Ishikawa (cell line): ENCODE data around the gene EMILIN2.

ENCODE experiments used
- CEBPB ChIP-seq: IDR thresholded peaks from 2 replicates; pipeline ENCODE4 v1.6.1; 2012
- CREB1 ChIP-seq: IDR thresholded peaks from 2 replicates; pipeline ENCODE4 v1.6.1; 2012; ENCODE audit warnings: low read depth
- EGR1 ChIP-seq: IDR thresholded peaks from 2 replicates; pipeline ENCODE4 v1.6.1; 2012
- EP300 ChIP-seq: IDR thresholded peaks from 2 replicates; pipeline ENCODE4 v1.6.1; 2012; ENCODE audit warnings: borderline replicate concordance
- FOXM1 ChIP-seq: IDR thresholded peaks from 2 replicates; pipeline ENCODE4 v1.6.1; 2012; ENCODE audit warnings: low read depth, borderline replicate concordance
- NFIC ChIP-seq: IDR thresholded peaks from 2 replicates; pipeline ENCODE4 v1.6.1; 2012
- RAD21 ChIP-seq: IDR thresholded peaks from 2 replicates; pipeline ENCODE4 v1.6.1; 2012; ENCODE audit warnings: low read depth
- TAF1 ChIP-seq: IDR thresholded peaks from 2 replicates; pipeline ENCODE4 v1.6.1; 2012; ENCODE audit warnings: low read depth, mild to moderate bottlenecking
- TCF12 ChIP-seq: IDR thresholded peaks from 2 replicates; pipeline ENCODE4 v1.6.1; 2012; ENCODE audit warnings: low read depth
- TEAD4 ChIP-seq: IDR thresholded peaks from 2 replicates; pipeline ENCODE4 v1.6.1; 2012
- USF1 ChIP-seq: IDR thresholded peaks from 2 replicates; pipeline ENCODE4 v1.6.1; 2012
- YY1 ChIP-seq: IDR thresholded peaks from 2 replicates; pipeline ENCODE4 v1.6.1; 2012; ENCODE audit warnings: low read depth
- ZBTB7A ChIP-seq: IDR thresholded peaks from 2 replicates; pipeline ENCODE4 v1.6.1; 2012; ENCODE audit warnings: low read depth
- TF ChIP-seq, protein P1 (sequence below): IDR thresholded peaks from 2 replicates; pipeline ENCODE4 v1.6.1; 2012
- TF ChIP-seq, protein P2 (sequence below): IDR thresholded peaks from 2 replicates; pipeline ENCODE4 v1.6.1; 2012; ENCODE audit warnings: low read depth, mild to moderate bottlenecking

EMILIN2 gene

DNA sequence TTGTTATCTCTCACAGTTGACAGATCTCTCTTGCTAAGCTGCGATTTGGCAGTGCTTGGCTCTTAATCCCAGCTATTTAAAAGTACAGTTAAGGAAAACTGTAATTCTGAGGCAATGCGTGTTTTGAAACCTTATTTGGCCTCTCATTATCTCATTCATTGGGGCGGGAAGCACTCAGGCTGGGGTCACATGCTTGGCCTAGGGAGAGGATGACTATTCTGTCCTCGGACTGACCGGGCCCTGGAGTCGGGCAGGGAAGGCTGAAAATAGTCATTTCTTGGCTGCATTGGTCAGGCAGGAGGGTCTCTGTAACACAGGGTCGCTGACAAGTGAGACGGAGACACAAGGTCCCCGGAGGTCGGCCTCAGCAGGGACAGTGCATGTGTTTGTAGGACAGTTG lies 20.2 kb upstream of the EMILIN2 start:
- TF ChIP-seq EP300 (no peak), NFIC (no peak), TCF12 (no peak), YY1 (no peak), FOXM1 (no peak), RAD21 (no peak), ZBTB7A (no peak), CEBPB (no peak), USF1 (no peak)
- TF ChIP-seq, protein P1, sequence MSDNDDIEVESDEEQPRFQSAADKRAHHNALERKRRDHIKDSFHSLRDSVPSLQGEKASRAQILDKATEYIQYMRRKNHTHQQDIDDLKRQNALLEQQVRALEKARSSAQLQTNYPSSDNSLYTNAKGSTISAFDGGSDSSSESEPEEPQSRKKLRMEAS, result no peak

DNA sequence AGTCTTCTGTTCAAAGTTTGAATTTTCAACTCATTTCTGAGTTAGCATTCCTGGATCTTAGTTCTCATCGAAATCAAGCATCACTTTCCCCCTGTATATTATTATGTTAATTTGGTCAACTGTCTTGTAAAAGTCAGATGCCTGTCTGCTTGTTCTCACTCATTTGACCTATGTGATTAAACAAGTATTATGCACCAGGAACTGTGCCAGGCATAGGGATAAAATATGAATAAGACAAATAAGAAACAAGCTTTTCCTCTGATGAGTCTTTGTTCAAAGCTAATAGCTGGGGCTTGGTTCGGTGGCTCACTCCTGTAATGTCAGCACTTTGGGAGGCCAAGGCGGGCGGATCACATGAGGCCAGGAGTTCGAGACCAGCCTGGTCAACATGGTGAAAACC lies 19.7 kb upstream of the EMILIN2 start:
- TF ChIP-seq TAF1 (no peak), EGR1 (no peak)

DNA sequence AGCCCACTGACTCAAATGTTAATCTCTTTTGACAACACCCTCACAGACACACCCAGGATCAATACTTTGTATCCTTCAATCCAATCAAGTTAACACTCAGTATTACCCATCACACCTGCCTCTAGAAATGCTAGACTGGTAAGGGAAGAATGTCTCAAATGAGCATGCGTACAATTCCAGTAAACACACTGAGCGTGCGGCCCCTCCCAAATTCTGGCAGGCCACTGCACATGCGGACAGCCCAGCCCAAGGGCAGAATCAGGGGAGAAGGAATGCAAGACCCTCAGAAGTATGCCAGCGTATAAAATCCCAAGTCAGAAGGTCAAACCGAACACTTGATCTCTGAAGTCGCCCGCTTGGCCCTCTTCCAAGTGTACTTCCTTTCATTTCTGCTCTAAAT lies 7.6 kb upstream of the EMILIN2 start:
- TF ChIP-seq RAD21 (no peak), EGR1 (no peak), CEBPB (no peak), YY1 (no peak), USF1 (no peak)
- TF ChIP-seq, protein P1, result no peak
- TF ChIP-seq, protein P2, sequence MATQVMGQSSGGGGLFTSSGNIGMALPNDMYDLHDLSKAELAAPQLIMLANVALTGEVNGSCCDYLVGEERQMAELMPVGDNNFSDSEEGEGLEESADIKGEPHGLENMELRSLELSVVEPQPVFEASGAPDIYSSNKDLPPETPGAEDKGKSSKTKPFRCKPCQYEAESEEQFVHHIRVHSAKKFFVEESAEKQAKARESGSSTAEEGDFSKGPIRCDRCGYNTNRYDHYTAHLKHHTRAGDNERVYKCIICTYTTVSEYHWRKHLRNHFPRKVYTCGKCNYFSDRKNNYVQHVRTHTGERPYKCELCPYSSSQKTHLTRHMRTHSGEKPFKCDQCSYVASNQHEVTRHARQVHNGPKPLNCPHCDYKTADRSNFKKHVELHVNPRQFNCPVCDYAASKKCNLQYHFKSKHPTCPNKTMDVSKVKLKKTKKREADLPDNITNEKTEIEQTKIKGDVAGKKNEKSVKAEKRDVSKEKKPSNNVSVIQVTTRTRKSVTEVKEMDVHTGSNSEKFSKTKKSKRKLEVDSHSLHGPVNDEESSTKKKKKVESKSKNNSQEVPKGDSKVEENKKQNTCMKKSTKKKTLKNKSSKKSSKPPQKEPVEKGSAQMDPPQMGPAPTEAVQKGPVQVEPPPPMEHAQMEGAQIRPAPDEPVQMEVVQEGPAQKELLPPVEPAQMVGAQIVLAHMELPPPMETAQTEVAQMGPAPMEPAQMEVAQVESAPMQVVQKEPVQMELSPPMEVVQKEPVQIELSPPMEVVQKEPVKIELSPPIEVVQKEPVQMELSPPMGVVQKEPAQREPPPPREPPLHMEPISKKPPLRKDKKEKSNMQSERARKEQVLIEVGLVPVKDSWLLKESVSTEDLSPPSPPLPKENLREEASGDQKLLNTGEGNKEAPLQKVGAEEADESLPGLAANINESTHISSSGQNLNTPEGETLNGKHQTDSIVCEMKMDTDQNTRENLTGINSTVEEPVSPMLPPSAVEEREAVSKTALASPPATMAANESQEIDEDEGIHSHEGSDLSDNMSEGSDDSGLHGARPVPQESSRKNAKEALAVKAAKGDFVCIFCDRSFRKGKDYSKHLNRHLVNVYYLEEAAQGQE, result no peak

GRCh38 chr18:2840521-2840920 lies 6.3 kb upstream of the EMILIN2 start:
- TF ChIP-seq TEAD4 (no peak), RAD21 (no peak), ZBTB7A (no peak)
- TF ChIP-seq, protein P1, result no peak

DNA sequence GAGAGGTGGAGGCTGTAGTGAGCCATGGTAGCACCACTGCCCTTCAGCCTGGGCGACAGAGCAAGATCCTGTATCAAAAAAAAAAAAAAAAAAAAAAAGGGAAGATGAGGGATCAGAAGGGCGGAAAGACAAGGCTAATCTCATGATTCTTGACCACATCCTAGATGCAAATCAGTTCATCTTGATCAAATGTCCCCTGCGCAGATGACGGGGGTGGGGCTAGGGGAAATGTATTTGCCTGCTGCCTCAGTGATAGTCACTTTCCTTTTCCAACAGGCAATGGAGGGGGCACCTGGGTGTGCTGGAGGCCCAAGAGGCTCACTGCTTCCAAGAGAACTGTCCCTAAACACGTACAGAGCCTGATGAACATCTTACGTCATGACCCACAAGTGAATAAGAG lies 3.7 kb upstream of the EMILIN2 start:
- TF ChIP-seq CREB1 (no peak), FOXM1 (no peak), TEAD4 (no peak), CEBPB (no peak), ZBTB7A (no peak), USF1 (no peak), NFIC (no peak), EP300 (no peak)

- no peak for TF ChIP-seq TCF12
- TF ChIP-seq CEBPB, result no peak
- TF ChIP-seq, protein P1, result no peak
- TF ChIP-seq, protein P2, result no peak
- no peak for TF ChIP-seq RAD21
- no peak for TF ChIP-seq EP300
- no peak for TF ChIP-seq ZBTB7A
These were observed 1.6 kb upstream of the EMILIN2 start for GRCh38 chr18:2845172-2845571.
